AG04449 (cell line): Measurements from ENCODE around the gene TMEM129.

Source experiments
- CTCF ChIA-PET: fragments of 350-600 bp; formaldehyde crosslinking; extraction: SDS; loops from one replicate; lab custom pipeline; 2021; ENCODE audit warnings: antibody characterized with exemption; lab: Yijun Ruan, JAX
- POLR2A ChIA-PET: fragments of 400-600, 350-600 bp; formaldehyde crosslinking; extraction: SDS; loops from one replicate; lab custom pipeline; 2020; ENCODE audit warnings: antibody characterized with exemption, inconsistent platforms; lab: Yijun Ruan, JAX
- DNase-seq: peaks from one replicate; pipeline ENCODE4 v3.0.0-alpha.2; 2010; ENCODE audit warnings: low read depth, low spot score
- H3K4me3 ChIP-seq: 2 replicates; pipeline ENCODE4 v1.5.1; 2011; ENCODE audit warnings: low read depth, mild to moderate bottlenecking, control low read depth, low read length
- TF ChIP-seq, protein P1 (sequence below): IDR thresholded peaks from one replicate; pipeline ENCODE4 v1.5.1; 2011; ENCODE audit warnings: mild to moderate bottlenecking, moderate library complexity, low read length, control low read depth, inconsistent platforms; ENCODE audit not compliant: insufficient read depth; ENCODE audit errors: missing control alignments

The TMEM129 gene, protein sequence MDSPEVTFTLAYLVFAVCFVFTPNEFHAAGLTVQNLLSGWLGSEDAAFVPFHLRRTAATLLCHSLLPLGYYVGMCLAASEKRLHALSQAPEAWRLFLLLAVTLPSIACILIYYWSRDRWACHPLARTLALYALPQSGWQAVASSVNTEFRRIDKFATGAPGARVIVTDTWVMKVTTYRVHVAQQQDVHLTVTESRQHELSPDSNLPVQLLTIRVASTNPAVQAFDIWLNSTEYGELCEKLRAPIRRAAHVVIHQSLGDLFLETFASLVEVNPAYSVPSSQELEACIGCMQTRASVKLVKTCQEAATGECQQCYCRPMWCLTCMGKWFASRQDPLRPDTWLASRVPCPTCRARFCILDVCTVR

DNA sequence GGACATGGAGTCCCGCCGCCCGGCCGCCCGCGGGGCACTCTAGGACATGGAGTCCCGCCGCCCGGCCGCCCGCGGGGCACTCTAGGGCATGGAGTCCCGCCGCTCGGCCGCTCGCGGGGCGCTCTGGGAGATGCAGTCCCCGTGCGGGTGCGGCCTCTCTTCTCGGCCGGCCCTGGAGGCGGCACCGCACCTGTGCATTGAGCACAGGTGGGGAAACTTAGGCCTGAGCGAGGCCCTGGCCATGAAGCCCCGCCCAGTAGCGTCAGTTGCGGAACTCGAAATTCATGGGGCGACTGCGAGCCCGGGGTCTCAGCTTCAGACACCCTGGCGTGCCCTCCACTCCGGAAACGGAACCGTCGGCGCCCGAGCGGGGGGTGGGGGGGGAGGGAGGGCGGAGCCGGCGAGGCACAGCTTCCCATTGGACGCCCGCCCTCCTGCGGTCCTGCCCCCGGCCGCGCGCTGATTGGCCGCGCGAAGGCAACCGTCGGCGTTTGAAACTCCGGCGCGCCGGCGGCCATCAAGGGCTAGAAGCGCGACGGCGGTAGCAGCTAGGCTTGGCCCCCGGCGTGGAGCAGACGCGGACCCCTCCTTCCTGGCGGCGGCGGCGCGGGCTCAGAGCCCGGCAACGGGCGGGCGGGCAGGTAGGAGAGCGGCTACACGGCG is at the start of gene TMEM129, which contains the start of gene TACC3:
Gene TMEM129 (minus strand): TSS at position 321 of the 663 bp plus-strand sequence. CDS start 486 bp downstream, outside the sequence.
Gene TACC3 (plus strand): TSS at position 519 of the 663 bp plus-strand sequence. CDS start 1,901 bp downstream, outside the sequence.
- no peak for DNase-seq
- ChIA-PET POLR2A (interaction anchor here (0.5 to 1.8 kb wide), 5 partner anchors 9 to 374 kb away, joined by 3 to 21 read pairs (median 3); partner anchors contain the start of genes SLBP and UVSSA), CTCF (interaction anchor here (1.0 to 15.3 kb wide), 5 partner anchors 10 to 91 kb away, joined by 3 to 268 read pairs (median 5); no protein-coding TSS in a partner anchor)
- H3K4me3 ChIP-seq = peak within 1 kb of the TSS; percentile 81
- TF ChIP-seq, protein P1, sequence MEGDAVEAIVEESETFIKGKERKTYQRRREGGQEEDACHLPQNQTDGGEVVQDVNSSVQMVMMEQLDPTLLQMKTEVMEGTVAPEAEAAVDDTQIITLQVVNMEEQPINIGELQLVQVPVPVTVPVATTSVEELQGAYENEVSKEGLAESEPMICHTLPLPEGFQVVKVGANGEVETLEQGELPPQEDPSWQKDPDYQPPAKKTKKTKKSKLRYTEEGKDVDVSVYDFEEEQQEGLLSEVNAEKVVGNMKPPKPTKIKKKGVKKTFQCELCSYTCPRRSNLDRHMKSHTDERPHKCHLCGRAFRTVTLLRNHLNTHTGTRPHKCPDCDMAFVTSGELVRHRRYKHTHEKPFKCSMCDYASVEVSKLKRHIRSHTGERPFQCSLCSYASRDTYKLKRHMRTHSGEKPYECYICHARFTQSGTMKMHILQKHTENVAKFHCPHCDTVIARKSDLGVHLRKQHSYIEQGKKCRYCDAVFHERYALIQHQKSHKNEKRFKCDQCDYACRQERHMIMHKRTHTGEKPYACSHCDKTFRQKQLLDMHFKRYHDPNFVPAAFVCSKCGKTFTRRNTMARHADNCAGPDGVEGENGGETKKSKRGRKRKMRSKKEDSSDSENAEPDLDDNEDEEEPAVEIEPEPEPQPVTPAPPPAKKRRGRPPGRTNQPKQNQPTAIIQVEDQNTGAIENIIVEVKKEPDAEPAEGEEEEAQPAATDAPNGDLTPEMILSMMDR = no peak

DNA sequence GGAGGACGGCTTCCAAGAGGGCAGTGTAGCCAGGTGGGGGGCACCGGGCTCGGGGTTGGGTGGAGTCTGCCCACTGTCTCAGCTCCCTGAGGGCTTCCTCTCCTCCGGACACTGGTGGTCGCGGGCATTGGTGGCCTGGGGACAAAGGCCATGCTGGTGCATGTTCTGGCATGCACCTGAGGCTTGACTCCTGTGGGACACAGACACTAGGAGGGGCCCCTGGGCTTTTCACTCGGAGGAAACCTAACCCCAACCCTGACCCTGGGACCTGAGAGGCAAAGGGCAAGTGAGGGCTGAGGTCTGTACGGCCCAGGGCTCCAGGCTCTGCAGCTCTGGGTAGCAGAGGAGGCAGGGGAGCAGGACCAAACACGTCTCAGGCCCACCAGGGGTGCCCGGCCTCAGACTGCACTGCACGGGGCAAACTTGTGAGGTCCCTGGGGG is 49.7 kb upstream of the TMEM129 start:
- H3K4me3 ChIP-seq = no peak overlapping the region
- CTCF ChIA-PET = interaction anchor here (0.9 to 1.2 kb wide), 2 partner anchors 9 to 38 kb away, joined by 3 read pairs; no protein-coding TSS in a partner anchor

DNA sequence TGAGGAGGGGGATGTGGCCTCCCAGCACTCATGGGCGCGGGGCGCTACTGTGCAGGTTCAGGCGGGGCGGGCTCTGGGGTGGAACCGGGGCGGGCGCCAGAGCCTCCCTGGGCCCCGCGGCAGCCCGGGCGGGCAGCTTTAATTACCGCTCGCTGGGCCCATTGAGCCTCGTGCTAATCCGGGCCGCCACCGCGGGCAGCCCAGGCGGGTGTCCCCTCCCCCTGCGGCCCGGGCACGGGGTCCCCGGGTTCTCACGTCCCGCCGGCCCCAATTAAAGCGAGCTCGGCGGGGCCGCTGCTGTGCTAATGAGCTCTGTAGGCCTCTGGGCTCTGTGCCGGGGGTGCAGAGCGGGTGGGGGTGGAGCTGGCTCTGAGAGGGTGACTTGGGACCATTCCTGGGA is 49.1 kb upstream of the TMEM129 start:
- ChIA-PET POLR2A (no interaction called here), CTCF (interaction anchor here (0.6 to 1.2 kb wide), 3 partner anchors 10 to 230 kb away, joined by 3 read pairs; no protein-coding TSS in a partner anchor)
- DNase-seq = no peak
- H3K4me3 ChIP-seq = no peak overlapping the region
- TF ChIP-seq, protein P1 = no peak

More for the DNA sequence above, 49.7 kb upstream of the TMEM129 start:
- TF ChIP-seq, protein P1 = no peak
- DNase-seq = no peak
- POLR2A ChIA-PET = interaction anchor here (0.6 kb wide), 1 partner anchor 196 kb away, joined by 6 read pairs; no protein-coding TSS in a partner anchor

DNA sequence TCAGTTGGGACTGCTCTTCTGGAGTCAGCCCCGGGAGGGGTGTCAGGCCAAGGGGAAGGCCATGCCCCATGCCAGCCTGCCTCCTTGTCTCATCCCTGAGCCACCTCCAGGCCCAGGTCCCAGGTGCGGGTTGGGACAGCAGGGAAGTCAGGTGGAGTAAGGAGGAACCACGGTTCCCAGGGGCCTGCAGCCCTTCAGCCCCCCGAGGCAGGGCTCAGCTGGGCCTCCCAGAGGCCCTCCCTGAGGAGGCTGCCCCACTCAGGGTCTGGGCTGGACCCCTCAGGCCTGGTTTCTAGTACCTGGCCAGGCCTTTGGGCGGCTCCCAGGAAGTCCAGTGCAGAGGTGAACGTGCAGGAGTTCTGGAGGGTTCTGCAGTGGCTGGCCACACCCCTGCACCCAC is 48.6 kb upstream of the TMEM129 start:
- ChIA-PET POLR2A (no interaction called here), CTCF (interaction anchor here (0.6 kb wide), 1 partner anchor 231 kb away, joined by 3 read pairs; no protein-coding TSS in a partner anchor)
- H3K4me3 ChIP-seq = no peak overlapping the region
- no peak for DNase-seq
- TF ChIP-seq, protein P1 = no peak

DNA sequence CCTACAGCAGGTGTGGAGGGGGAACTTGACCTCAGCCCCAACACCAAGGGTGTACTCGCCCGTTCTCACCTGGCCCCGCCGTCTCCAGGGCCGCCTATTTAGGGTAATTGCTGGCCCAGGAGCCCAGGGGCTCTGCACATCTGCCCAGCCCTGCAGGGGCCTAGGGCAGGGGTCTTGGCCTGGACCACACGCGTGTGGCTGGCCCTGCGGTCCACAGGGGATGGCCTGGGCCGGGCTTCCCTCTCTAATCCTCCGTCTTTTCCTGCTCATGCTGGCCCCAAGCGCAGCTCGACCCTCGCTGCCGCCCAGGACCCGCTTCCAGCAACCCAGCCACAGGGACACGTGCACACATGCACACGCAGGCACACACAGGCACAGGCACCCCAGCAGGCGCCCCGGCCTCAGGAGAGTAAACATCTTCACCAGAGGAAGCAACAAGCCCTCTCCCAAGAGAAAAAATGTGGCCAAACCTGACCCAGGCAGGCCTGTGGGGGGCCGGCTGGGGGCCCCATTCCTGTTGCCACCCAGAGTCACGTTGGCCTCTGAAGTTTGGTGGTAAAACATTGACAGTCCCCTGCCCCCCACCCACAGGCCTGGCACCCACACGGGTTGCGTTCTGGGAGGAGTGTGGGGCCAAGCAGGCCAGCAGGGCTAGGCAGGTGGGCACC is 47.4 kb upstream of the TMEM129 start:
- ChIA-PET POLR2A (interaction anchor here (0.6 kb wide), 1 partner anchor 13 kb away, joined by 3 read pairs; no protein-coding TSS in a partner anchor), CTCF (interaction anchor here (0.9 to 1.6 kb wide), 11 partner anchors 9 to 130 kb away, joined by 3 to 7 read pairs (median 4); no protein-coding TSS in a partner anchor)
- DNase-seq = no peak
- TF ChIP-seq, protein P1 = no peak
- no peak overlapping the region for H3K4me3 ChIP-seq
